ENCODE measurements around the gene RAB37. TPM values are rescaled to one million over a fixed set of nuclear protein-coding genes. Genes with fewer than 3 reads are reported as not detected.

Gene RAB37
- total and polyA plus RNA-seq, 4 donors: 2.5 to 6.9 (median 4.3) TPM

GRCh38 chr17:74757502-74757901 is 20.4 kb downstream of the RAB37 start:
- DNase-seq (ENCODE audit: low read depth in 4 of 6, low spot score in 6 of 6): peak in 2 of 6 donors; percentile 58 to 83
- Histone ChIP-seq H3K27ac (ENCODE audit: low read depth, low read length) (peak overlapping the region; percentile 88), H3K36me3 (ENCODE audit: control insufficient read depth, insufficient read depth, low read length) (peaks cover 20% of the 10 kb centered on the region), H3K27me3 (ENCODE audit: control insufficient read depth, insufficient read depth, low read length) (no peaks in the 10 kb centered on the region), H3K4me1 (ENCODE audit: control insufficient read depth, insufficient read depth, low read length) (peaks cover 82% of the 10 kb centered on the region), H3K9me3 (ENCODE audit: control insufficient read depth, insufficient read depth, low read length) (no peaks in the 10 kb centered on the region), H3K4me3 (ENCODE audit: low read depth, low read length) (no peak overlapping the region)
- WGBS (ENCODE audit: insufficient coverage): 38% methylated on average over 1 of the region's 3 CpGs

- H3K27ac ChIP-seq (ENCODE audit: low read depth, low read length): peak overlapping the region; percentile 88
- DNase-seq (ENCODE audit: low read depth in 4 of 6, low spot score in 6 of 6): no peak
- peaks cover 83% of the 10 kb centered on the region for H3K4me1 ChIP-seq (ENCODE audit: control insufficient read depth, insufficient read depth, low read length)
- no peaks in the 10 kb centered on the region for H3K27me3 ChIP-seq (ENCODE audit: control insufficient read depth, insufficient read depth, low read length)
- WGBS (ENCODE audit: insufficient coverage): 49% methylated on average over 21 of the region's 26 CpGs
- H3K4me3 ChIP-seq (ENCODE audit: low read depth, low read length): no peak overlapping the region
- H3K36me3 ChIP-seq (ENCODE audit: control insufficient read depth, insufficient read depth, low read length): peaks cover 17% of the 10 kb centered on the region
- no peaks in the 10 kb centered on the region for H3K9me3 ChIP-seq (ENCODE audit: control insufficient read depth, insufficient read depth, low read length)
These were observed 21.1 kb downstream of the RAB37 start for GRCh38 chr17:74757931-74758847.

- Histone ChIP-seq H3K27me3 (ENCODE audit: control insufficient read depth, insufficient read depth, low read length) (no peaks in the 10 kb centered on the region), H3K4me3 (ENCODE audit: low read depth, low read length) (no peak overlapping the region), H3K4me1 (ENCODE audit: control insufficient read depth, insufficient read depth, low read length) (peaks cover 88% of the 10 kb centered on the region), H3K9me3 (ENCODE audit: control insufficient read depth, insufficient read depth, low read length) (no peaks in the 10 kb centered on the region), H3K27ac (ENCODE audit: low read depth, low read length) (peak overlapping the region; percentile 88), H3K36me3 (ENCODE audit: control insufficient read depth, insufficient read depth, low read length) (peaks cover 19% of the 10 kb centered on the region)
- WGBS (ENCODE audit: insufficient coverage): 67% methylated on average over 2 of the region's 2 CpGs
- no peak for DNase-seq (ENCODE audit: low read depth in 4 of 6, low spot score in 6 of 6)
These were observed 21.8 kb downstream of the RAB37 start for GRCh38 chr17:74758848-74759168.

- DNase-seq (ENCODE audit: low read depth in 4 of 6, low spot score in 6 of 6): no peak
- H3K27me3 ChIP-seq (ENCODE audit: control insufficient read depth, insufficient read depth, low read length): no peaks in the 10 kb centered on the region
- peaks cover 19% of the 10 kb centered on the region for H3K36me3 ChIP-seq (ENCODE audit: control insufficient read depth, insufficient read depth, low read length)
- 53% methylated on average over 6 of the region's 9 CpGs for WGBS (ENCODE audit: insufficient coverage)
- no peaks in the 10 kb centered on the region for H3K9me3 ChIP-seq (ENCODE audit: control insufficient read depth, insufficient read depth, low read length)
- H3K4me3 ChIP-seq (ENCODE audit: low read depth, low read length): no peak overlapping the region
- peak overlapping the region; percentile 88 for H3K27ac ChIP-seq (ENCODE audit: low read depth, low read length)
- H3K4me1 ChIP-seq (ENCODE audit: control insufficient read depth, insufficient read depth, low read length): peaks cover 93% of the 10 kb centered on the region
These were observed 22.3 kb downstream of the RAB37 start for GRCh38 chr17:74759243-74759801.

DNA sequence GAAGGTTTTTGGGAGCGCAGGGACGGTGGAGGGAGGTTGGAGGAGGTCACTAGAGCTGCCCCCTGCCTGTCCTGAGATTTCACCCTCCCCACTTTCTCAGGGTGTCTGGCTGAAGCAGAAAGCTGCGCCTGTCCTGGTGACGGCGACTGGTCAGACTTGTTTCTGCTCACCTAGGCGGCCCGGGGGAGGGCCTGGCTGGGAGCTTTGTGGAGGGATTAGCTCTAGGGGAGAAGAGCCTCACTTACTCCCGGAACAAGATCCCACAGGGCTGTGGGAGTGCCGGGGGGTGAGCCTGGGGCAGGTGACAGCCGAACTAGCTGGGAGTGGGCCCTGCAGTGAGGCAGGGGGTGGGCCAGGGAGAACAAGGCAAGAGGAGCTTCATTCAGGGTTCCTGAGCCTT is 22.9 kb downstream of the RAB37 start:
- H3K4me3 ChIP-seq (ENCODE audit: low read depth, low read length): no peak overlapping the region

GRCh38 chr17:74760404-74761105 is 23.5 kb downstream of the RAB37 start:
- Histone ChIP-seq H3K9me3 (ENCODE audit: control insufficient read depth, insufficient read depth, low read length) (no peaks in the 10 kb centered on the region), H3K36me3 (ENCODE audit: control insufficient read depth, insufficient read depth, low read length) (peaks cover 28% of the 10 kb centered on the region), H3K27me3 (ENCODE audit: control insufficient read depth, insufficient read depth, low read length) (no peaks in the 10 kb centered on the region), H3K4me3 (ENCODE audit: low read depth, low read length) (no peak overlapping the region), H3K4me1 (ENCODE audit: control insufficient read depth, insufficient read depth, low read length) (peaks cover 95% of the 10 kb centered on the region), H3K27ac (ENCODE audit: low read depth, low read length) (peak overlapping the region; percentile 88)
- DNase-seq (ENCODE audit: low read depth in 4 of 6, low spot score in 6 of 6): peak in 2 of 6 donors; percentile 64 to 72
- 47% methylated on average over 4 of the region's 7 CpGs for WGBS (ENCODE audit: insufficient coverage)

More for the DNA sequence above, 22.9 kb downstream of the RAB37 start:
- no peak for DNase-seq (ENCODE audit: low read depth in 4 of 6, low spot score in 6 of 6)
- H3K9me3 ChIP-seq (ENCODE audit: control insufficient read depth, insufficient read depth, low read length): no peaks in the 10 kb centered on the region
- H3K36me3 ChIP-seq (ENCODE audit: control insufficient read depth, insufficient read depth, low read length): peaks cover 25% of the 10 kb centered on the region
- WGBS (ENCODE audit: insufficient coverage): 47% methylated on average over 7 of the region's 10 CpGs
- no peaks in the 10 kb centered on the region for H3K27me3 ChIP-seq (ENCODE audit: control insufficient read depth, insufficient read depth, low read length)
- H3K4me1 ChIP-seq (ENCODE audit: control insufficient read depth, insufficient read depth, low read length): peaks cover 97% of the 10 kb centered on the region
- peak overlapping the region; percentile 88 for H3K27ac ChIP-seq (ENCODE audit: low read depth, low read length)

- peaks cover 93% of the 10 kb centered on the region for H3K4me1 ChIP-seq (ENCODE audit: control insufficient read depth, insufficient read depth, low read length)
- no peak for DNase-seq (ENCODE audit: low read depth in 4 of 6, low spot score in 6 of 6)
- no peaks in the 10 kb centered on the region for H3K9me3 ChIP-seq (ENCODE audit: control insufficient read depth, insufficient read depth, low read length)
- 46% methylated on average over 2 of the region's 5 CpGs for WGBS (ENCODE audit: insufficient coverage)
- peaks cover 28% of the 10 kb centered on the region for H3K36me3 ChIP-seq (ENCODE audit: control insufficient read depth, insufficient read depth, low read length)
- H3K27ac ChIP-seq (ENCODE audit: low read depth, low read length): peak overlapping the region; percentile 88
- no peak overlapping the region for H3K4me3 ChIP-seq (ENCODE audit: low read depth, low read length)
- no peaks in the 10 kb centered on the region for H3K27me3 ChIP-seq (ENCODE audit: control insufficient read depth, insufficient read depth, low read length)
These were observed 24.4 kb downstream of the RAB37 start for GRCh38 chr17:74761419-74761818.

- WGBS (ENCODE audit: insufficient coverage): 88% methylated on average over 9 of the region's 11 CpGs
- H3K36me3 ChIP-seq (ENCODE audit: control insufficient read depth, insufficient read depth, low read length): peaks cover 26% of the 10 kb centered on the region
- H3K27me3 ChIP-seq (ENCODE audit: control insufficient read depth, insufficient read depth, low read length): no peaks in the 10 kb centered on the region
- DNase-seq (ENCODE audit: low read depth in 4 of 6, low spot score in 6 of 6): no peak
- H3K4me1 ChIP-seq (ENCODE audit: control insufficient read depth, insufficient read depth, low read length): peaks cover 93% of the 10 kb centered on the region
- H3K27ac ChIP-seq (ENCODE audit: low read depth, low read length): peak overlapping the region; percentile 47
- H3K9me3 ChIP-seq (ENCODE audit: control insufficient read depth, insufficient read depth, low read length): no peaks in the 10 kb centered on the region
- no peak overlapping the region for H3K4me3 ChIP-seq (ENCODE audit: low read depth, low read length)
These were observed 24.9 kb downstream of the RAB37 start for GRCh38 chr17:74761931-74762330.

- H3K4me3 ChIP-seq (ENCODE audit: low read depth, low read length): peak overlapping the region; percentile 21
- 25% methylated on average over 7 of the region's 16 CpGs for WGBS (ENCODE audit: insufficient coverage)
- DNase-seq (ENCODE audit: low read depth in 4 of 6, low spot score in 6 of 6): peak in 4 of 6 donors; percentile 67 to 91 (median 80)
- H3K36me3 ChIP-seq (ENCODE audit: control insufficient read depth, insufficient read depth, low read length): peaks cover 34% of the 10 kb centered on the region
- H3K27me3 ChIP-seq (ENCODE audit: control insufficient read depth, insufficient read depth, low read length): no peaks in the 10 kb centered on the region
- no peaks in the 10 kb centered on the region for H3K9me3 ChIP-seq (ENCODE audit: control insufficient read depth, insufficient read depth, low read length)
- H3K27ac ChIP-seq (ENCODE audit: low read depth, low read length): peak overlapping the region; percentile 79
- peaks cover 93% of the 10 kb centered on the region for H3K4me1 ChIP-seq (ENCODE audit: control insufficient read depth, insufficient read depth, low read length)
These were observed 26.7 kb downstream of the RAB37 start for GRCh38 chr17:74763565-74764387.
